Trophoblast cell (in vitro differentiated cells and primary cell): Measurements from ENCODE around the gene NACAD.
"Not testable (repeated sequence)": the region's sequence is repeated elsewhere in the genome, so short reads cannot be mapped to it uniquely, and the experiment has no call there.

Experiments
- DNase-seq, 2 donors: peaks; one replicate each; pipeline ENCODE4 v3.0.0-alpha.2; 2016
- H2AFZ ChIP-seq: 2 replicates; pipeline ENCODE4 v1.6.1; 2013; ENCODE audit warnings: low read length, moderate library complexity, mild to moderate bottlenecking; ENCODE audit not compliant: insufficient read depth, poor library complexity
- H2AK5ac ChIP-seq: 2 replicates; pipeline ENCODE4 v1.6.1; 2013; ENCODE audit warnings: mild to moderate bottlenecking, low read length
- H2BK120ac ChIP-seq: 2 replicates; pipeline ENCODE4 v1.6.1; 2013; ENCODE audit warnings: low read length, mild to moderate bottlenecking, moderate library complexity; ENCODE audit not compliant: insufficient read depth, poor library complexity
- H2BK12ac ChIP-seq: 2 replicates; pipeline ENCODE4 v1.6.1; 2013; ENCODE audit warnings: mild to moderate bottlenecking, low read length, moderate library complexity
- H2BK5ac ChIP-seq: 2 replicates; pipeline ENCODE4 v1.6.1; 2013; ENCODE audit warnings: low read length, low read depth, moderate library complexity, mild to moderate bottlenecking; ENCODE audit not compliant: poor library complexity
- H3K14ac ChIP-seq: 2 replicates; pipeline ENCODE4 v1.6.1; 2013; ENCODE audit warnings: mild to moderate bottlenecking, low read length
- H3K18ac ChIP-seq: 2 replicates; pipeline ENCODE4 v1.6.1; 2013; ENCODE audit warnings: mild to moderate bottlenecking, low read length
- H3K23ac ChIP-seq: 2 replicates; pipeline ENCODE4 v1.6.1; 2013; ENCODE audit warnings: low read length
- H3K27ac ChIP-seq: 2 replicates; pipeline ENCODE4 v1.5.1; 2013; ENCODE audit warnings: low read depth, mild to moderate bottlenecking, inconsistent platforms, low read length, moderate library complexity
- H3K27me3 ChIP-seq: 2 replicates; pipeline ENCODE4 v1.6.1; 2013; ENCODE audit warnings: inconsistent platforms, mild to moderate bottlenecking, low read length, moderate library complexity; ENCODE audit not compliant: insufficient read depth
- H3K36me3 ChIP-seq, 2 experiments: 1 replicate in 1 of 2; 2 replicates in 1 of 2; pipeline ENCODE4 v1.6.1; 2013; ENCODE audit warnings: low read length in 2 of 2, mild to moderate bottlenecking in 2 of 2, moderate library complexity in 1 of 2; ENCODE audit not compliant: insufficient read depth in 2 of 2, control insufficient read depth in 1 of 2
- H3K4ac ChIP-seq: 2 replicates; pipeline ENCODE4 v1.6.1; 2013; ENCODE audit warnings: low read depth, mild to moderate bottlenecking, low read length, moderate library complexity
- H3K4me1 ChIP-seq, 2 experiments: 1 replicate in 1 of 2; 2 replicates in 1 of 2; pipeline ENCODE4 v1.6.1; 2013; ENCODE audit warnings: low read length in 2 of 2, mild to moderate bottlenecking in 2 of 2, moderate library complexity in 1 of 2; ENCODE audit not compliant: insufficient read depth in 2 of 2, control insufficient read depth in 1 of 2
- H3K4me2 ChIP-seq: 2 replicates; pipeline ENCODE4 v1.6.1; 2013; ENCODE audit warnings: inconsistent platforms, mild to moderate bottlenecking, low read length, moderate library complexity
- H3K4me3 ChIP-seq: 2 replicates; pipeline ENCODE4 v1.5.1; 2013; ENCODE audit warnings: mild to moderate bottlenecking, low read depth, low read length, inconsistent platforms
- H3K79me1 ChIP-seq: one replicate; pipeline ENCODE4 v1.6.1; 2013; ENCODE audit warnings: low read length
- H3K79me2 ChIP-seq: 2 replicates; pipeline ENCODE4 v1.6.1; 2013; ENCODE audit warnings: low read length, mild to moderate bottlenecking; ENCODE audit not compliant: control insufficient read depth, insufficient read depth, poor library complexity
- H3K9ac ChIP-seq: 2 replicates; pipeline ENCODE4 v1.6.1; 2013; ENCODE audit warnings: mild to moderate bottlenecking, low read length
- H3K9me3 ChIP-seq: 2 replicates; pipeline ENCODE4 v1.6.1; 2013; ENCODE audit warnings: low read depth, mild to moderate bottlenecking, control low read depth, inconsistent platforms, low read length; ENCODE audit not compliant: insufficient read depth
- H4K12ac ChIP-seq: 2 replicates; pipeline ENCODE4 v1.6.1; 2013; ENCODE audit warnings: low read depth, mild to moderate bottlenecking, low read length, moderate library complexity
- H4K8ac ChIP-seq: 2 replicates; pipeline ENCODE4 v1.6.1; 2013; ENCODE audit warnings: low read depth, mild to moderate bottlenecking, low read length, moderate library complexity
- H4K91ac ChIP-seq: one replicate; pipeline ENCODE4 v1.6.1; 2013; ENCODE audit warnings: low read depth, mild to moderate bottlenecking, low read length, moderate library complexity
- WGBS: extraction: QIAGEN DNeasy Blood & Tissue Kit; methylation state at CpG from one replicate; pipeline ENCODE4 v1.1.7; 2013; ENCODE audit warnings: missing lambda C conversion rate; ENCODE audit not compliant: insufficient read length, insufficient coverage; ENCODE audit errors: extremely low coverage; 5-methylcytosine and 5-hydroxymethylcytosine counted together

NACAD gene

GRCh38 chr7:45035371-45035770 is 53.4 kb downstream of the NACAD start:
- no peak overlapping the region for H4K91ac ChIP-seq
- H2AK5ac ChIP-seq = no peak overlapping the region
- H3K9me3 ChIP-seq = peaks cover 1% of the 10 kb centered on the region
- WGBS = no CpG with 5 or more reads among the region's 5 CpGs
- H2BK5ac ChIP-seq = no peak overlapping the region
- no peaks in the 10 kb centered on the region for H3K27me3 ChIP-seq
- H2BK12ac ChIP-seq = no peak overlapping the region
- H3K79me2 ChIP-seq = no peaks in the 10 kb centered on the region
- no peak for DNase-seq
- no peak overlapping the region for H3K4me2 ChIP-seq
- H3K36me3 ChIP-seq = peaks cover 0 to 8% of the 10 kb centered on the region in 2 experiments
- H3K4ac ChIP-seq = peak overlapping the region; percentile 58
- H3K79me1 ChIP-seq = peaks cover 3% of the 10 kb centered on the region
- no peak overlapping the region for H2AFZ ChIP-seq
- no peak overlapping the region for H3K4me3 ChIP-seq
- no peak overlapping the region for H2BK120ac ChIP-seq
- H3K27ac ChIP-seq = no peak overlapping the region
- H3K14ac ChIP-seq = no peak overlapping the region
- H3K9ac ChIP-seq = no peak overlapping the region
- no peak overlapping the region for H4K12ac ChIP-seq
- no peak overlapping the region for H4K8ac ChIP-seq
- no peak overlapping the region for H3K18ac ChIP-seq
- H3K23ac ChIP-seq = no peak overlapping the region
- peaks cover 0 to 19% of the 10 kb centered on the region in 2 experiments for H3K4me1 ChIP-seq

GRCh38 chr7:45034710-45035109 is 54.1 kb downstream of the NACAD start:
- H2BK12ac ChIP-seq, H3K9me3 ChIP-seq, DNase-seq, H3K36me3 ChIP-seq, H4K12ac ChIP-seq, H3K4me2 ChIP-seq, H2AK5ac ChIP-seq, H2BK5ac ChIP-seq, H3K27me3 ChIP-seq, H3K27ac ChIP-seq, H3K79me1 ChIP-seq, H3K9ac ChIP-seq, H3K14ac ChIP-seq, H2AFZ ChIP-seq, H3K4ac ChIP-seq, H3K79me2 ChIP-seq, H3K18ac ChIP-seq, H3K23ac ChIP-seq, H2BK120ac ChIP-seq, H4K8ac ChIP-seq, H3K4me3 ChIP-seq: not testable (repeated sequence)
- Histone ChIP-seq H4K91ac (peak overlapping the region; percentile 15), H3K4me1 (peaks cover 0 to 19% of the 10 kb centered on the region in 2 experiments)
- no CpG with 5 or more reads among the region's 5 CpGs for WGBS

- Histone ChIP-seq H3K79me1 (peaks cover 3% of the 10 kb centered on the region), H3K9me3 (peaks cover 1% of the 10 kb centered on the region), H4K8ac (no peak overlapping the region), H2BK5ac (peak overlapping the region; percentile 57), H3K36me3 (peaks cover 0 to 3% of the 10 kb centered on the region in 2 experiments), H3K4me2 (no peak overlapping the region), H3K14ac (no peak overlapping the region), H2BK120ac (no peak overlapping the region), H4K12ac (no peak overlapping the region), H3K4me3 (no peak overlapping the region), H3K18ac (no peak overlapping the region), H3K27ac (peak overlapping the region; percentile 59), H2AK5ac (no peak overlapping the region), H3K79me2 (no peaks in the 10 kb centered on the region), H4K91ac (no peak overlapping the region), H2AFZ (no peak overlapping the region), H3K4me1 (peaks cover 0 to 19% of the 10 kb centered on the region in 2 experiments), H3K9ac (no peak overlapping the region), H3K27me3 (no peaks in the 10 kb centered on the region), H2BK12ac (no peak overlapping the region), H3K4ac (no peak overlapping the region), H3K23ac (no peak overlapping the region)
- WGBS = no CpG with 5 or more reads among the region's 4 CpGs
- no peak for DNase-seq
Measured at GRCh38 chr7:45033931-45034290, 54.9 kb downstream of the NACAD start.

DNA sequence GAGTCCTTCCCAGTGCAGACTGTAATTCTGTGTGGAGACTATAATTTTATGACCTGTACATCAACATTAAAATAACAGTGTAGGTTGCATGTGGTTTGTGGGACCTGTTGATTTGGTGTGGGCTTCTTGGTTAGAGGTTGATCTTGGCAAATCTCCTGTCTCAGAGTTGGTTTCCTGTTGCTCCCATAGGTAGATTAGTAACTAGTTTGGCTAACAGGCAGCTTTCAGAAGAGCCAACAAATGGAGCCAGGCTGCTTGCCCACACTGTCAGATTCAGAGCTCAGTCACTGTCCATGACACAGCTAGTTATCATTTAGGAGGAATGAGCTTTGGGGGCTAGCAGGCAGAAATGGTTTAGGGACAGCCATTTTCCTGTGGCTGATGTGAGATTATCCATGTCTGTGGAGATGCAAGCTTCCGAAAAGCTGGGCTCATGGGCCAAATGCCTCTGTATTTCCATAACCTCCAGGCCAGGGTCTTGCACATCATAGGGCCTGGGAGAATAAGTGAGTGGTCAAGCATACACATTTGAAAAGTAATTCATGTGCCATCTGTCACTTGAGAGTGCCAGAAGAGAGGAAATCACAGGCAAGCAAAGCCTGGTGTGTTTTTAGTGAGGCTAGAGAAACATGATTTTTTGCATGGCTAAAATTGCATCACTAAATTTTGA is 55.4 kb downstream of the NACAD start:
- DNase-seq = no peak
- peak overlapping the region; percentile 39 for H2BK12ac ChIP-seq
- no peak overlapping the region for H3K9ac ChIP-seq
- H3K14ac ChIP-seq = no peak overlapping the region
- no peak overlapping the region for H3K23ac ChIP-seq
- peak overlapping the region; percentile 5 for H4K91ac ChIP-seq
- H2BK5ac ChIP-seq = peak overlapping the region; percentile 57
- no peak overlapping the region for H3K4me2 ChIP-seq
- H2AK5ac ChIP-seq = no peak overlapping the region
- no peak overlapping the region for H4K12ac ChIP-seq
- H3K4me1 ChIP-seq = peaks cover 0 to 19% of the 10 kb centered on the region in 2 experiments
- H2AFZ ChIP-seq = no peak overlapping the region
- H3K4me3 ChIP-seq = no peak overlapping the region
- peak overlapping the region; percentile 59 for H3K27ac ChIP-seq
- peaks cover 0 to 2% of the 10 kb centered on the region in 2 experiments for H3K36me3 ChIP-seq
- no CpG with 5 or more reads among the region's 1 CpG for WGBS
- H2BK120ac ChIP-seq = peak overlapping the region; percentile 75
- peaks cover 1% of the 10 kb centered on the region for H3K9me3 ChIP-seq
- no peaks in the 10 kb centered on the region for H3K27me3 ChIP-seq
- peak overlapping the region; percentile 8 for H3K18ac ChIP-seq
- no peak overlapping the region for H4K8ac ChIP-seq
- no peak overlapping the region for H3K4ac ChIP-seq
- H3K79me2 ChIP-seq = no peaks in the 10 kb centered on the region
- peaks cover 3% of the 10 kb centered on the region for H3K79me1 ChIP-seq
